A549 (cell line): Measurements from ENCODE around the gene IFT80.

Experiments used
- BHLHE40 ChIP-seq: IDR thresholded peaks from 2 replicates; pipeline ENCODE4 v1.6.1; 2012; ENCODE audit warnings: low read depth, low read length, inconsistent platforms
- CHD2 ChIP-seq: fragments of 150-350 bp; IDR thresholded peaks from 2 replicates; pipeline ENCODE4 v1.6.1; 2014; ENCODE audit warnings: low read length; ENCODE audit not compliant: partially characterized antibody
- CTCF ChIP-seq: fragments of >200 bp; sonication (Bioruptor Twin); formaldehyde crosslinking; IDR thresholded peaks from 3 replicates; pipeline ENCODE4 v1.5.1; 2016
- EP300 ChIP-seq, 2 experiments: fragments of >200 bp; sonication (Bioruptor Twin); formaldehyde crosslinking; IDR thresholded peaks; 2 replicates in 1 of 2; 3 replicates in 1 of 2; pipeline ENCODE4 v1.6.1; 2016 to 2017
- ESRRA ChIP-seq: fragments of 150-350 bp; IDR thresholded peaks from 2 replicates; pipeline ENCODE4 v1.6.1; 2014; ENCODE audit warnings: mild to moderate bottlenecking, low read length, borderline replicate concordance
- HEYL ChIP-seq: fragments of 250-450 bp; sonication (Bioruptor Pico); IDR thresholded peaks from 2 replicates; pipeline ENCODE4 v1.8.0; 2021; ENCODE audit warnings: mild to moderate bottlenecking, moderate library complexity
- KDM1A ChIP-seq: fragments of 200-600 bp; sonication (generic); IDR thresholded peaks from 2 replicates; pipeline ENCODE4 v1.6.1; 2016; ENCODE audit warnings: low read depth, mild to moderate bottlenecking
- RCOR1 ChIP-seq: fragments of 150-350 bp; IDR thresholded peaks from 2 replicates; pipeline ENCODE4 v1.6.1; 2014; ENCODE audit warnings: antibody characterized with exemption, low read length, low read depth
- SMC3 ChIP-seq: fragments of >200 bp; sonication (Bioruptor Twin); formaldehyde crosslinking; IDR thresholded peaks from 3 replicates; pipeline ENCODE4 v1.6.1; 2018; ENCODE audit warnings: inconsistent platforms
- TFCP2L1 ChIP-seq: fragments of 250-450 bp; sonication (Bioruptor Pico); IDR thresholded peaks from 2 replicates; pipeline ENCODE4 v1.5.0; 2021; ENCODE audit warnings: mild to moderate bottlenecking

DNA sequence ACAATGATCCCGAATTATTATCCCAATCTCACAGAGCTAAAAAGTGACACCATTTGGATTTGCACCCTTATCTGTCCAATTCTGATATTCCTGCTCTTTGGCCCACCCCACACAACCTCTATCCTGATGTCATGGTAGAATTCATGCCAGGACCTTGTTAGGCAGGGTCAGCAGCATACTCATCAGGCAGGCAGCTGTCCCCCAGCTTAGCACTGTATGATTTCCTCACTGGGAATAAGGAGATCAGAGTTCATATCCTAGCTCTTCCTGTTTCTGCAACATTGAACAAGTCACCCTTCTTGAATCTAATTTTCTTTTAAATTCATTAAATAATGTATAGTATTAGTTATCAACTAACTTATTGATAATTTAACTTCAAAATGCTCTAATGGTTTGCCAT is 185.8 kb downstream of the IFT80 start:
- no peak for TF ChIP-seq TFCP2L1 (CRISPR knock-in tag)
- TF ChIP-seq EP300 (IDR thresholded peaks at IDR 0.05) = no peak
- TF ChIP-seq CTCF = no peak
- no peak for TF ChIP-seq RCOR1
- no peak for TF ChIP-seq CHD2
- no peak for TF ChIP-seq ESRRA
- no peak for TF ChIP-seq KDM1A
- no peak for TF ChIP-seq SMC3
- no peak for TF ChIP-seq BHLHE40
- TF ChIP-seq HEYL (CRISPR knock-in tag) = no peak
